K562 (cell line): ENCODE results near the gene SH2D4B. TPM values are rescaled to one million over a fixed set of nuclear protein-coding genes. Genes with fewer than 3 reads are reported as not detected.

Experiments used
- ATAC-seq: fragments of 200-7000 bp; cut with Tn5 transposase; 3 replicates; pipeline ENCODE4 v1.9.1; 2020; ENCODE audit warnings: moderate library complexity
- BruUV-seq: library from RNA; stranded (reverse); fragments of 400-500 nt; replicated peaks from 2 replicates; lab custom pipeline; 2021; lab: Mats Ljungman, UMichigan
- CTCF ChIA-PET: fragments of 300-600 bp; formaldehyde crosslinking; extraction: SDS; loops from one replicate; lab custom pipeline; 2021; ENCODE audit warnings: low intra/inter-chr PET ratio; lab: Yijun Ruan, JAX
- POLR2A ChIA-PET: fragments of 300-600, 350-650 bp; sonication (Branson Sonifier 250); formaldehyde crosslinking; extraction: SDS; loops from one replicate; lab custom pipeline; 2021; ENCODE audit warnings: antibody characterized with exemption, inconsistent platforms; lab: Yijun Ruan, JAX
- DNase-seq, 4 experiments: peaks; one replicate each; pipeline versions ENCODE4 v3.0.0 to v3.0.0-alpha.2; 2011 to 2018; ENCODE audit warnings: low spot score in 3 of 4, mixed read lengths in 3 of 4; ENCODE audit errors: extremely low read depth in 1 of 4
- FAIRE-seq: peaks from 2 replicates; lab custom pipeline; 2011; peaks lifted over from hg19 to GRCh38; lab: Jason Lieb, UNC
- H2AFZ ChIP-seq: 2 replicates; pipeline ENCODE4 v1.6.0; 2011; ENCODE audit warnings: low read depth, low read length, control low read depth, inconsistent platforms
- H3K27ac ChIP-seq: fragments of 200-600 bp; 3 replicates; pipeline ENCODE4 v1.8.0; 2011; ENCODE audit warnings: low read depth, mild to moderate bottlenecking, control low read depth, inconsistent platforms, low read length, moderate library complexity, mixed read lengths; ENCODE audit errors: extremely low read depth
- H3K27me3 ChIP-seq, 2 experiments: fragments of 300-600 bp in 1 of 2; 2 replicates in 1 of 2; 3 replicates in 1 of 2; pipeline versions ENCODE4 v1.6.0 to v1.8.0; 2011; ENCODE audit warnings: inconsistent platforms in 2 of 2, low read length in 2 of 2, mild to moderate bottlenecking in 1 of 2, mixed read lengths in 1 of 2, moderate library complexity in 1 of 2; ENCODE audit not compliant: control insufficient read depth in 2 of 2, insufficient read depth in 2 of 2
- H3K36me3 ChIP-seq: fragments of 300-600 bp; 3 replicates; pipeline ENCODE4 v1.8.0; 2011; ENCODE audit warnings: mild to moderate bottlenecking, low read length, inconsistent platforms; ENCODE audit not compliant: control insufficient read depth, insufficient read depth
- H3K4me1 ChIP-seq, 2 experiments: fragments of 200-600 bp in 1 of 2; replicated peaks in 1 of 2; 2 replicates in 1 of 2; 3 replicates in 1 of 2; pipeline versions ENCODE4 v1.5.1 to v1.8.0; 2011; ENCODE audit warnings: inconsistent platforms in 2 of 2, low read length in 2 of 2, mild to moderate bottlenecking in 1 of 2, mixed read lengths in 1 of 2, moderate library complexity in 1 of 2; ENCODE audit not compliant: control insufficient read depth in 2 of 2, insufficient read depth in 2 of 2
- H3K4me2 ChIP-seq: 2 replicates; pipeline ENCODE4 v1.6.1; 2011; ENCODE audit warnings: low read length, control low read depth, inconsistent platforms, mixed read lengths; ENCODE audit not compliant: insufficient read depth
- H3K4me3 ChIP-seq: fragments of 200-600 bp; sonication (generic), shearing (Covaris generic); 2 replicates; pipeline ENCODE4 v1.5.1; 2016; ENCODE audit warnings: control low read depth, inconsistent platforms
- H3K79me2 ChIP-seq: fragments of 200-600 bp; 3 replicates; pipeline ENCODE4 v1.8.0; 2011; ENCODE audit warnings: low read length, inconsistent platforms; ENCODE audit not compliant: control insufficient read depth, insufficient read depth
- H3K9ac ChIP-seq, 2 experiments: 2 replicates each; pipeline versions ENCODE4 v1.6.0 to v1.6.1; 2011; ENCODE audit warnings: low read depth in 2 of 2, low read length in 2 of 2, control low read depth in 1 of 2, inconsistent platforms in 1 of 2, mild to moderate bottlenecking in 1 of 2, mixed read lengths in 1 of 2; ENCODE audit not compliant: insufficient read depth in 1 of 2
- H3K9me1 ChIP-seq: one replicate; pipeline ENCODE4 v1.6.0; 2011; ENCODE audit warnings: inconsistent platforms, mild to moderate bottlenecking, low read length, moderate library complexity; ENCODE audit not compliant: control insufficient read depth, insufficient read depth
- H3K9me3 ChIP-seq: replicated peaks from 2 replicates; pipeline ENCODE4 v1.5.1; 2011; ENCODE audit warnings: low read depth, low read length, inconsistent platforms; ENCODE audit not compliant: control insufficient read depth, insufficient read depth
- H4K20me1 ChIP-seq: replicated peaks from 2 replicates; pipeline ENCODE4 v1.6.1; 2011; ENCODE audit warnings: low read length, inconsistent platforms, mixed read lengths; ENCODE audit not compliant: control insufficient read depth, insufficient read depth
- CREB5 ChIP-seq: fragments of 250-450 bp; sonication (Bioruptor Pico); IDR thresholded peaks from 2 replicates; pipeline ENCODE4 v1.5.0; 2020; ENCODE audit warnings: mild to moderate bottlenecking
- CREM ChIP-seq: IDR thresholded peaks from 2 replicates; pipeline ENCODE4 v1.6.1; 2014; ENCODE audit warnings: antibody characterized with exemption, low read depth
- GATAD2A ChIP-seq: fragments of 450-650 bp; IDR thresholded peaks from 2 replicates; pipeline ENCODE4 v1.6.1; 2017
- JUNB ChIP-seq: fragments of 450-650 bp; formaldehyde crosslinking; conservative IDR thresholded peaks from 2 replicates; pipeline ENCODE4 v1.4.0; 2020; ENCODE audit warnings: mild to moderate bottlenecking
- KLF10 ChIP-seq: fragments of 250-450 bp; sonication (Bioruptor Pico); IDR thresholded peaks from 2 replicates; pipeline ENCODE4 v1.6.1; 2021; ENCODE audit warnings: matching md5 sums
- MEF2A ChIP-seq: IDR thresholded peaks from 2 replicates; pipeline ENCODE4 v1.6.1; 2011; ENCODE audit warnings: low read depth, mild to moderate bottlenecking, low read length, moderate library complexity; ENCODE audit not compliant: control insufficient read depth
- NCOA4 ChIP-seq: fragments of 450-650 bp; IDR thresholded peaks from 2 replicates; pipeline ENCODE4 v1.6.1; 2018; ENCODE audit warnings: mild to moderate bottlenecking; ENCODE audit not compliant: partially characterized antibody
- RBBP5 ChIP-seq: fragments of 200-600 bp; sonication (generic); IDR thresholded peaks from 2 replicates; pipeline ENCODE4 v1.6.1; 2012; ENCODE audit warnings: borderline replicate concordance, mild to moderate bottlenecking, low read length, control low read depth, inconsistent platforms; ENCODE audit not compliant: insufficient read depth, poor library complexity, severe bottlenecking
- RBM34 ChIP-seq: fragments of 200-400 bp; formaldehyde crosslinking; IDR thresholded peaks from 2 replicates; pipeline ENCODE4 v1.6.1; 2018; ENCODE audit warnings: low read length, borderline replicate concordance; ENCODE audit not compliant: insufficient read depth
- SRF ChIP-seq, 2 experiments: fragments of 250-450, 450-650 bp in 1 of 2; sonication (Bioruptor Pico) in 1 of 2; sonication (generic) in 1 of 2; formaldehyde crosslinking; IDR thresholded peaks; 2 replicates each; pipeline versions ENCODE4 v1.5.0 to v1.5.1; 2020 to 2022; ENCODE audit warnings: mild to moderate bottlenecking in 1 of 2, missing genetic modification reagents in 1 of 2
- TAF15 ChIP-seq: fragments of 200-400 bp; formaldehyde crosslinking; IDR thresholded peaks from 2 replicates; pipeline ENCODE4 v1.6.1; 2017; ENCODE audit warnings: mild to moderate bottlenecking, low read depth, low read length, moderate library complexity
- VEZF1 ChIP-seq: fragments of 200-800 bp; sonication (Bioruptor generic); IDR thresholded peaks from 2 replicates; pipeline ENCODE4 v1.6.1; 2017; ENCODE audit warnings: missing genetic modification characterization, missing compliant biosample characterization
- ZBTB5 ChIP-seq: fragments of 450-650 bp; IDR thresholded peaks from 2 replicates; pipeline ENCODE4 v1.6.1; 2017; ENCODE audit warnings: antibody characterized with exemption
- ZC3H8 ChIP-seq: fragments of 450-650 bp; IDR thresholded peaks from 2 replicates; pipeline ENCODE4 v1.6.1; 2017
- ZNF23 ChIP-seq: fragments of 250-450 bp; sonication (Bioruptor Pico); IDR thresholded peaks from 2 replicates; pipeline ENCODE4 v1.4.0; 2020; ENCODE audit warnings: mild to moderate bottlenecking
- ZNF263 ChIP-seq: sonication (generic); formaldehyde crosslinking; IDR thresholded peaks from 2 replicates; pipeline ENCODE4 v1.8.0; 2022; ENCODE audit warnings: mild to moderate bottlenecking, missing genetic modification reagents, borderline replicate concordance
- ZNF436 ChIP-seq: fragments of 250-450, 450-650 bp; sonication (Bioruptor Pico); formaldehyde crosslinking; IDR thresholded peaks from 2 replicates; pipeline ENCODE4 v1.7.0; 2020; ENCODE audit warnings: mild to moderate bottlenecking
- WGBS: fragments of 100-300 bp; shearing (Covaris generic); methylation state at CpG from one replicate; pipeline ENCODE4 v1.1.6; 2016; ENCODE audit warnings: low coverage, mixed read lengths; ENCODE audit not compliant: insufficient coverage; ENCODE audit errors: missing lambda C conversion rate; 5-methylcytosine and 5-hydroxymethylcytosine counted together
- in situ Hi-C: fragments of 300-500 bp; cut with MboI; formaldehyde crosslinking; loops from 4 replicates; pipeline ENCODE4 v1.15.0; 2018; ENCODE audit warnings: inconsistent platforms, mixed read lengths
- intact Hi-C: fragments of 100-400 bp; cut with micrococcal nuclease; formaldehyde crosslinking; loops from 2 replicates; pipeline ENCODE4 v1.14.2; 2022
- polyA plus RNA-seq, 8 experiments: library from polyadenylated mRNA; depleted of rRNA in 4 of 8; stranded (reverse) in 5 of 8; unstranded in 3 of 8; fragments of >200 nt; fragmentation: Nextera tagmentation in 2 of 8; fragmentation: Illumina TruSeq in 1 of 8; extraction: Ambion mirVana in 2 of 8; extraction: Trizol in 1 of 8; gene quantifications; 2 replicates each; pipeline versions ENCODE4 v1.2.1 to v1.2.3, GENCODE V29; 2011 to 2014; ENCODE audit warnings: inconsistent platforms in 1 of 8, missing spikeins in 1 of 8
- total RNA-seq, 7 experiments: library from RNA; depleted of rRNA in 6 of 7; stranded (reverse); fragments of >200 nt in 6 of 7; fragmentation: Illumina TruSeq in 2 of 7; extraction: Trizol in 2 of 7; gene quantifications; 2 replicates each; pipeline versions ENCODE4 v1.2.1 to v1.2.3, GENCODE V29; 2011 to 2021; ENCODE audit warnings: low replicate concordance in 1 of 7

SH2D4B gene
- total and polyA plus RNA-seq, 9 of the 15 experiments (the other 6 are each of a cell fraction or from before 2014, with no cell fraction given), result 0.03 to 0.14 (median 0.04) TPM; not detected in 4

- ChIA-PET POLR2A (no interaction called here), CTCF (no interaction called here)
- ATAC-seq, result no peak
- no peak overlapping the region for H3K4me2 ChIP-seq
- no TSS peak for BruUV-seq
- H3K4me1 ChIP-seq, result peaks cover 0 to 3% of the 10 kb centered on the region in 2 experiments; a peak in 1 of 5 replicates
- intact Hi-C loops (no loop called here), in situ Hi-C loops (no loop called here)
- H3K4me3 ChIP-seq, result no peak overlapping the region
- no peak overlapping the region for H3K27ac ChIP-seq
- H3K27me3 ChIP-seq, result peaks cover 11 to 30% of the 10 kb centered on the region in 2 experiments
- FAIRE-seq, result peak; percentile 37
- 2% methylated on average over 7 of the region's 7 CpGs for WGBS
- H3K36me3 ChIP-seq, result no peaks in the 10 kb centered on the region
- H3K9ac ChIP-seq, result no peak overlapping the region
- H3K9me3 ChIP-seq, result no peaks in the 10 kb centered on the region
- no peak overlapping the region for H2AFZ ChIP-seq
- no peaks in the 10 kb centered on the region for H3K79me2 ChIP-seq
- H4K20me1 ChIP-seq, result no peaks in the 10 kb centered on the region
- H3K9me1 ChIP-seq, result no peaks in the 10 kb centered on the region
- DNase-seq, result no peak
- TF ChIP-seq KLF10 (CRISPR knock-in tag), result no peak
- no peak for TF ChIP-seq CREB5 (CRISPR knock-in tag)
- no peak for TF ChIP-seq GATAD2A
- no peak for TF ChIP-seq VEZF1 (CRISPR knock-in tag)
- TF ChIP-seq ZNF263 (CRISPR knock-in tag), result no peak
- no peak for TF ChIP-seq ZNF436 (CRISPR knock-in tag)
- TF ChIP-seq SRF (CRISPR knock-in tag; IDR thresholded peaks at IDR 0.05), result no peak
- no peak for TF ChIP-seq MEF2A
- no peak for TF ChIP-seq CREM
- TF ChIP-seq RBBP5, result no peak
- TF ChIP-seq NCOA4, result no peak
- TF ChIP-seq ZBTB5, result no peak
- no peak for TF ChIP-seq RBM34
- no peak for TF ChIP-seq ZNF23 (CRISPR knock-in tag)
- TF ChIP-seq ZC3H8, result no peak
- no peak for TF ChIP-seq TAF15
- TF ChIP-seq JUNB (CRISPR knock-in tag), result no peak
These were observed 43.2 kb downstream of the SH2D4B start for GRCh38 chr10:80580638-80581468.
